ENCODE measurements around the gene NRP1.
"Not testable (repeated sequence)": the region's sequence is repeated elsewhere in the genome, so short reads cannot be mapped to it uniquely, and the experiment has no call there.

Gene NRP1

GRCh38 chr10:33237736-33238624 is 96.5 kb downstream of the NRP1 start:
- no peak for DNase-seq (ENCODE audit: low spot score)

GRCh38 chr10:33236916-33237315 is 97.6 kb downstream of the NRP1 start:
- DNase-seq (ENCODE audit: low spot score) = no peak

GRCh38 chr10:33235951-33236350 is 98.5 kb downstream of the NRP1 start:
- DNase-seq (ENCODE audit: low spot score) = no peak

GRCh38 chr10:33235251-33235884 is 99.1 kb downstream of the NRP1 start:
- no peak for DNase-seq (ENCODE audit: low spot score)

- no peak for DNase-seq (ENCODE audit: low spot score)
Measured at GRCh38 chr10:33234831-33235237, 99.6 kb downstream of the NRP1 start.

GRCh38 chr10:33233635-33234034 is 100.8 kb downstream of the NRP1 start:
- no peak for DNase-seq (ENCODE audit: low spot score)

GRCh38 chr10:33233221-33233620 is 101.2 kb downstream of the NRP1 start:
- DNase-seq (ENCODE audit: low spot score) = no peak

GRCh38 chr10:33231621-33232350 is 102.7 kb downstream of the NRP1 start:
- DNase-seq (ENCODE audit: low spot score) = no peak

GRCh38 chr10:33229949-33230267 is 104.6 kb downstream of the NRP1 start:
- no peak for DNase-seq (ENCODE audit: low spot score)

GRCh38 chr10:33229252-33229948 is 105.1 kb downstream of the NRP1 start:
- no peak for DNase-seq (ENCODE audit: low spot score)

GRCh38 chr10:33228426-33228825 is 106.0 kb downstream of the NRP1 start:
- no peak for DNase-seq (ENCODE audit: low spot score)

- DNase-seq (ENCODE audit: low spot score) = no peak
Measured at GRCh38 chr10:33227489-33227888, 107.0 kb downstream of the NRP1 start.

- DNase-seq (ENCODE audit: low spot score) = no peak
Measured at GRCh38 chr10:33224251-33224965, 110.1 kb downstream of the NRP1 start.

- DNase-seq (ENCODE audit: low spot score) = no peak
Measured at GRCh38 chr10:33223326-33224000, 111.0 kb downstream of the NRP1 start.

- not testable (repeated sequence) for DNase-seq (ENCODE audit: low spot score)
Measured at GRCh38 chr10:33222304-33222703, 112.2 kb downstream of the NRP1 start.

GRCh38 chr10:33217854-33218253 is 116.6 kb downstream of the NRP1 start:
- DNase-seq (ENCODE audit: low spot score) = no peak

- no peak for DNase-seq (ENCODE audit: low spot score)
Measured at GRCh38 chr10:33216661-33217427, 117.6 kb downstream of the NRP1 start.

GRCh38 chr10:33215635-33216034 is 118.8 kb downstream of the NRP1 start:
- DNase-seq (ENCODE audit: low spot score) = no peak

GRCh38 chr10:33215154-33215553 is 119.3 kb downstream of the NRP1 start:
- no peak for DNase-seq (ENCODE audit: low spot score)

GRCh38 chr10:33214174-33214573 is 120.3 kb downstream of the NRP1 start:
- no peak for DNase-seq (ENCODE audit: low spot score)
